Renal cortex interstitium (tissue), 11 donors: ENCODE results near the gene SEMA6B. TPM values are rescaled to one million over a fixed set of nuclear protein-coding genes. Genes with fewer than 3 reads are reported as not detected.
A peak's percentile ranks its signal among the peaks of the same experiment; 100 is the strongest.
"Not testable (repeated sequence)": the region's sequence is repeated elsewhere in the genome, so short reads cannot be mapped to it uniquely, and the experiment has no call there.

ENCODE experiments used
- DNase-seq, 11 donors: peaks; one replicate each; pipeline ENCODE4 v3.0.0-alpha.2; 2013; ENCODE audit warnings: low read depth in 9 of 11, low spot score in 4 of 11; ENCODE audit errors: extremely low read depth in 1 of 11
- polyA plus RNA-seq, 3 donors: library from polyadenylated mRNA; unstranded; fragments of 120-200 nt; gene quantifications; one replicate each; pipeline ENCODE4 v1.2.1, GENCODE V29; 2013; ENCODE audit not compliant: insufficient read length in 3 of 3

The SEMA6B gene
- polyA plus RNA-seq, 3 donors = 1.6 to 3.7 (median 3.2) TPM

- DNase-seq = no peak
Observed at GRCh38 chr19:4553775-4554174, 5.7 kb downstream of the SEMA6B start.

GRCh38 chr19:4553092-4553695, 6.3 kb downstream of the SEMA6B start:
- no peak for DNase-seq

GRCh38 chr19:4552525-4552819, 7.0 kb downstream of the SEMA6B start:
- no peak for DNase-seq

GRCh38 chr19:4550479-4551050, 8.9 kb downstream of the SEMA6B start:
- DNase-seq = no peak

GRCh38 chr19:4550018-4550417, 9.5 kb downstream of the SEMA6B start:
- no peak for DNase-seq

- no peak for DNase-seq
Observed at GRCh38 chr19:4548238-4548584, 11.3 kb downstream of the SEMA6B start.

GRCh38 chr19:4547303-4548237, 11.9 kb downstream of the SEMA6B start:
- DNase-seq = no peak

GRCh38 chr19:4543842-4544647, 15.4 kb downstream of the SEMA6B start:
- no peak for DNase-seq

- no peak for DNase-seq
Observed at GRCh38 chr19:4542896-4543841, 16.3 kb downstream of the SEMA6B start.

- not testable (repeated sequence) for DNase-seq
Observed at GRCh38 chr19:4541806-4542145, 17.7 kb downstream of the SEMA6B start.

GRCh38 chr19:4541114-4541805, 18.2 kb downstream of the SEMA6B start:
- DNase-seq = no peak

GRCh38 chr19:4539693-4540581, 19.5 kb downstream of the SEMA6B start, which contains the start of gene LRG1:
TSS of gene LRG1 (minus strand) at chr19:4540036. CDS start at chr19:4540013, 23 bp downstream.
- DNase-seq = peak in 1 of 11 donors; percentile 17

- no peak for DNase-seq
Observed at GRCh38 chr19:4539169-4539692, 20.3 kb downstream of the SEMA6B start.

- DNase-seq = no peak
Observed at GRCh38 chr19:4538601-4538954, 20.9 kb downstream of the SEMA6B start.

- no peak for DNase-seq
Observed at GRCh38 chr19:4537953-4538600, 21.4 kb downstream of the SEMA6B start.

- DNase-seq = no peak
Observed at GRCh38 chr19:4536798-4537197, 22.7 kb downstream of the SEMA6B start.
